SK-N-SH (cell line): ENCODE measurements around the gene NAALADL1. TPM values are rescaled to one million over a fixed set of nuclear protein-coding genes. Genes with fewer than 3 reads are reported as not detected.

ENCODE experiments used
- CTCF ChIA-PET: fragments of 300-600, 350-600 bp; formaldehyde crosslinking; extraction: SDS; loops from one replicate; lab custom pipeline; 2021; lab: Yijun Ruan, JAX
- POLR2A ChIA-PET: fragments of 350-600 bp; sonication (Branson Sonifier 250); formaldehyde crosslinking; extraction: SDS; loops from one replicate; lab custom pipeline; 2020; ENCODE audit warnings: antibody characterized with exemption, inconsistent platforms; lab: Yijun Ruan, JAX
- DNase-seq: peaks from one replicate; pipeline ENCODE4 v3.0.0; 2012
- H2AFZ ChIP-seq: fragments of 200-600 bp; sonication (generic); 2 replicates; pipeline ENCODE4 v1.8.1; 2016; ENCODE audit warnings: antibody characterized with exemption, mild to moderate bottlenecking, low read depth
- H3F3A ChIP-seq: fragments of 200-600 bp; sonication (generic); replicated peaks from 2 replicates; pipeline ENCODE3; 2016; ENCODE audit warnings: antibody characterized with exemption, mild to moderate bottlenecking; ENCODE audit not compliant: insufficient read depth
- H3K27ac ChIP-seq, 2 experiments: fragments of 200-500 bp in 1 of 2; fragments of 200-600 bp in 1 of 2; sonication (Bioruptor generic) in 1 of 2; sonication (generic), shearing (Covaris generic) in 1 of 2; 2 replicates each; pipeline versions ENCODE4 v1.5.1 to v1.6.1; 2014 to 2016; ENCODE audit warnings: low read depth in 2 of 2, inconsistent platforms in 1 of 2, low read length in 1 of 2, mild to moderate bottlenecking in 1 of 2, mixed read lengths in 1 of 2
- H3K27me3 ChIP-seq: fragments of 200-600 bp; sonication (generic), shearing (Covaris generic); 2 replicates; pipeline ENCODE4 v1.6.1; 2016; ENCODE audit warnings: mixed run types; ENCODE audit not compliant: insufficient read depth
- H3K36me3 ChIP-seq, 2 experiments: fragments of 200-500 bp in 1 of 2; fragments of 200-600 bp in 1 of 2; sonication (Bioruptor generic) in 1 of 2; sonication (generic) in 1 of 2; replicated peaks in 1 of 2; 2 replicates each; pipeline versions ENCODE3 to v1.5.1; 2014 to 2016; ENCODE audit warnings: low read length in 1 of 2, mild to moderate bottlenecking in 1 of 2; ENCODE audit not compliant: insufficient read depth in 2 of 2, control insufficient read depth in 1 of 2
- H3K4me1 ChIP-seq, 2 experiments: fragments of 200-500 bp in 1 of 2; fragments of 200-600 bp in 1 of 2; sonication (Bioruptor generic) in 1 of 2; sonication (generic), shearing (Covaris generic) in 1 of 2; 2 replicates each; pipeline versions ENCODE4 v1.5.1 to v1.6.1; 2014 to 2016; ENCODE audit warnings: low read depth in 1 of 2, low read length in 1 of 2, mixed run types in 1 of 2; ENCODE audit not compliant: insufficient read depth in 2 of 2, control insufficient read depth in 1 of 2
- H3K4me2 ChIP-seq: fragments of 200-600 bp; sonication (generic), shearing (Covaris generic); 2 replicates; pipeline ENCODE4 v1.6.1; 2017; ENCODE audit warnings: mixed run types
- H3K4me3 ChIP-seq, 2 experiments: fragments of 200-500 bp in 1 of 2; fragments of 200-600 bp in 1 of 2; sonication (Bioruptor generic) in 1 of 2; sonication (generic), shearing (Covaris generic) in 1 of 2; 2 replicates each; pipeline versions ENCODE4 v1.5.1 to v1.8.1; 2014 to 2016; ENCODE audit warnings: low read depth in 2 of 2, inconsistent platforms in 1 of 2, low read length in 1 of 2, mild to moderate bottlenecking in 1 of 2, mixed read lengths in 1 of 2, moderate library complexity in 1 of 2
- H3K79me2 ChIP-seq: fragments of 200-600 bp; sonication (generic); 2 replicates; pipeline ENCODE4 v1.8.1; 2017; ENCODE audit warnings: mild to moderate bottlenecking; ENCODE audit not compliant: insufficient read depth
- H3K9ac ChIP-seq: fragments of 200-600 bp; sonication (generic); 2 replicates; pipeline ENCODE4 v1.6.1; 2017; ENCODE audit warnings: mixed run types
- H3K9me2 ChIP-seq: fragments of 200-600 bp; sonication (generic); 2 replicates; pipeline ENCODE4 v1.6.1; 2017; ENCODE audit warnings: mixed run types
- H3K9me3 ChIP-seq: fragments of 200-600 bp; sonication (generic); 2 replicates; pipeline ENCODE4 v1.6.1; 2017; ENCODE audit warnings: mixed run types, mild to moderate bottlenecking, moderate library complexity
- H4K20me1 ChIP-seq: fragments of 200-600 bp; sonication (generic); 2 replicates; pipeline ENCODE4 v1.6.1; 2017; ENCODE audit warnings: mild to moderate bottlenecking, mixed run types; ENCODE audit not compliant: insufficient read depth
- CHD2 ChIP-seq: fragments of 150-350 bp; IDR thresholded peaks from 2 replicates; pipeline ENCODE4 v1.6.1; 2018; ENCODE audit warnings: low read length; ENCODE audit not compliant: partially characterized antibody
- ELF1 ChIP-seq: IDR thresholded peaks from 2 replicates; pipeline ENCODE4 v1.4.0; 2012
- EZH2phosphoT487 ChIP-seq: fragments of 200-600 bp; sonication (generic); IDR thresholded peaks from 2 replicates; pipeline ENCODE4 v1.6.1; 2017; ENCODE audit warnings: low read depth, mixed run types, mild to moderate bottlenecking, antibody characterized with exemption, moderate library complexity, borderline replicate concordance
- FOXJ3 ChIP-seq: sonication (generic); formaldehyde crosslinking; IDR thresholded peaks from 2 replicates; pipeline ENCODE4 v1.5.1; 2020; ENCODE audit warnings: mild to moderate bottlenecking, missing genetic modification reagents
- FOXM1 ChIP-seq: IDR thresholded peaks from 2 replicates; pipeline ENCODE4 v1.4.0; 2012; ENCODE audit warnings: low read depth, mild to moderate bottlenecking
- GABPA ChIP-seq: IDR thresholded peaks from 2 replicates; pipeline ENCODE4 v1.4.0; 2012; ENCODE audit warnings: low read depth, mild to moderate bottlenecking
- IRF3 ChIP-seq: fragments of 150-350 bp; IDR thresholded peaks from 2 replicates; pipeline ENCODE4 v1.6.1; 2016; ENCODE audit warnings: mild to moderate bottlenecking, low read depth, low read length
- JUND ChIP-seq: IDR thresholded peaks from 2 replicates; pipeline ENCODE4 v1.4.0; 2012
- MAX ChIP-seq: IDR thresholded peaks from 2 replicates; pipeline ENCODE4 v1.4.0; 2012; ENCODE audit warnings: low read depth
- MXI1 ChIP-seq: IDR thresholded peaks from 2 replicates; pipeline ENCODE4 v1.6.1; 2012; ENCODE audit warnings: mild to moderate bottlenecking, low read depth, low read length, improper control_type of control experiment
- NFIC ChIP-seq: IDR thresholded peaks from 2 replicates; pipeline ENCODE4 v1.4.0; 2012; ENCODE audit warnings: borderline replicate concordance
- NRF1 ChIP-seq: IDR thresholded peaks from 2 replicates; pipeline ENCODE4 v1.6.1; 2012; ENCODE audit warnings: low read depth, mild to moderate bottlenecking, low read length
- RAD21 ChIP-seq: IDR thresholded peaks from 2 replicates; pipeline ENCODE4 v1.6.1; 2012; ENCODE audit warnings: mild to moderate bottlenecking, low read length
- REST ChIP-seq: IDR thresholded peaks from 2 replicates; pipeline ENCODE4 v1.6.1; 2012; ENCODE audit warnings: mild to moderate bottlenecking, low read depth, low read length, moderate library complexity
- RFX5 ChIP-seq: IDR thresholded peaks from 2 replicates; pipeline ENCODE4 v1.6.1; 2012; ENCODE audit warnings: mild to moderate bottlenecking, improper control_type of control experiment, low read length
- SMC3 ChIP-seq: IDR thresholded peaks from 2 replicates; pipeline ENCODE4 v1.6.1; 2012; ENCODE audit warnings: low read depth, low read length, improper control_type of control experiment
- TAF1 ChIP-seq: IDR thresholded peaks from 2 replicates; pipeline ENCODE4 v1.6.1; 2012; ENCODE audit warnings: low read depth, mild to moderate bottlenecking, low read length, moderate library complexity, borderline replicate concordance
- YY1 ChIP-seq: IDR thresholded peaks from 2 replicates; pipeline ENCODE4 v1.4.0; 2012; ENCODE audit warnings: low read depth, mild to moderate bottlenecking
- WGBS: methylation state at CpG from one replicate; pipeline ENCODE4 v1.1.6; 2017; ENCODE audit warnings: low lambda C conversion rate; 5-methylcytosine and 5-hydroxymethylcytosine counted together
- polyA plus RNA-seq, 3 experiments: library from polyadenylated mRNA; depleted of rRNA; stranded (reverse); fragments of >200 nt; gene quantifications; 2 replicates each; pipeline ENCODE4 v1.2.3, GENCODE V29; 2012

The NAALADL1 gene
- polyA plus RNA-seq, 1 of the 3 experiments (the other 2 are of a cell fraction), result not detected

GRCh38 chr11:65043881-65044501 is 14.4 kb downstream of the NAALADL1 start:
- ChIA-PET CTCF (no interaction called here), POLR2A (no interaction called here)
- no peak overlapping the region for H3K27ac ChIP-seq
- H3K27me3 ChIP-seq, result no peaks in the 10 kb centered on the region
- H2AFZ ChIP-seq, result no peak overlapping the region
- peaks cover 30% of the 10 kb centered on the region for H3K79me2 ChIP-seq
- WGBS, result 85% methylated on average over 7 of the region's 23 CpGs
- H4K20me1 ChIP-seq, result no peaks in the 10 kb centered on the region
- H3F3A ChIP-seq, result peaks cover 12% of the 10 kb centered on the region
- no peak overlapping the region for H3K4me2 ChIP-seq
- peaks cover 5 to 7% of the 10 kb centered on the region in 2 experiments; a peak in 2 of 4 replicates for H3K4me1 ChIP-seq
- no peaks in the 10 kb centered on the region for H3K9me2 ChIP-seq
- no peak overlapping the region for H3K4me3 ChIP-seq
- no peaks in the 10 kb centered on the region for H3K9me3 ChIP-seq
- no peak for DNase-seq
- peaks cover 8 to 13% of the 10 kb centered on the region in 2 experiments for H3K36me3 ChIP-seq
- H3K9ac ChIP-seq, result no peak overlapping the region
- no peak for TF ChIP-seq CHD2
- no peak for TF ChIP-seq GABPA
- TF ChIP-seq RAD21, result no peak
- no peak for TF ChIP-seq REST
- TF ChIP-seq FOXM1, result no peak
- no peak for TF ChIP-seq NFIC
- no peak for TF ChIP-seq RFX5
- TF ChIP-seq IRF3, result no peak
- no peak for TF ChIP-seq MAX
- TF ChIP-seq JUND, result no peak
- no peak for TF ChIP-seq SMC3
- TF ChIP-seq YY1, result no peak
- TF ChIP-seq TAF1, result no peak
- TF ChIP-seq ELF1, result no peak
- no peak for TF ChIP-seq EZH2phosphoT487
- no peak for TF ChIP-seq NRF1
- no peak for TF ChIP-seq FOXJ3
- no peak for TF ChIP-seq MXI1
